ENCODE data around the gene DEFB124. TPM values are rescaled to one million over a fixed set of nuclear protein-coding genes. Genes with fewer than 3 reads are reported as not detected.
"Not testable (repeated sequence)": the region's sequence is repeated elsewhere in the genome, so short reads cannot be mapped to it uniquely, and the experiment has no call there.

DEFB124 gene
- total RNA-seq, 1 donor from 2014 or later: not detected

- Mint-ChIP-seq H3K36me3 (ENCODE audit: unreplicated experiment) (no peaks in the 10 kb centered on the region), H3K27me3 (ENCODE audit: unreplicated experiment) (peaks cover 4% of the 10 kb centered on the region), H3K27ac (ENCODE audit: unreplicated experiment) (no peak within 1 kb of the TSS), H3K4me3 (ENCODE audit: unreplicated experiment) (no peak within 1 kb of the TSS), H3K9me3 (ENCODE audit: unreplicated experiment) (peaks cover 14% of the 10 kb centered on the region), H3K4me1 (ENCODE audit: low read depth, unreplicated experiment) (no peaks in the 10 kb centered on the region)
- TF ChIP-seq CTCF (IDR thresholded peaks at IDR 0.05; ENCODE audit: partially characterized antibody, unreplicated experiment): peak; percentile 66
- no peak for DNase-seq
Measured at GRCh38 chr20:31440012-31440659, 34.8 kb downstream of the DEFB124 start, which contains the start of gene DEFB123. DEFB123 (plus strand) TSS chr20:31440632; CDS start chr20:31440699, 67 bp downstream.

GRCh38 chr20:31430568-31431115, 44.3 kb downstream of the DEFB124 start:
- Mint-ChIP-seq H3K4me3 (ENCODE audit: unreplicated experiment) (no peak overlapping the region), H3K36me3 (ENCODE audit: unreplicated experiment) (peaks cover 2% of the 10 kb centered on the region), H3K27ac (ENCODE audit: unreplicated experiment) (no peak overlapping the region), H3K27me3 (ENCODE audit: unreplicated experiment) (no peaks in the 10 kb centered on the region), H3K4me1 (ENCODE audit: low read depth, unreplicated experiment) (no peaks in the 10 kb centered on the region), H3K9me3 (ENCODE audit: unreplicated experiment) (peaks cover 8% of the 10 kb centered on the region)
- no peak for TF ChIP-seq CTCF (IDR thresholded peaks at IDR 0.05; ENCODE audit: partially characterized antibody, unreplicated experiment)
- no peak for DNase-seq

GRCh38 chr20:31427576-31427975, 47.4 kb downstream of the DEFB124 start:
- H3K9me3 Mint-ChIP-seq (ENCODE audit: unreplicated experiment): peaks cover 17% of the 10 kb centered on the region
- H3K27me3 Mint-ChIP-seq (ENCODE audit: unreplicated experiment); H3K4me3 Mint-ChIP-seq (ENCODE audit: unreplicated experiment); DNase-seq; H3K36me3 Mint-ChIP-seq (ENCODE audit: unreplicated experiment); H3K4me1 Mint-ChIP-seq (ENCODE audit: low read depth, unreplicated experiment); H3K27ac Mint-ChIP-seq (ENCODE audit: unreplicated experiment): not testable (repeated sequence)

GRCh38 chr20:31426891-31427551, 47.9 kb downstream of the DEFB124 start:
- not testable (repeated sequence) for H3K27ac Mint-ChIP-seq (ENCODE audit: unreplicated experiment); H3K4me1 Mint-ChIP-seq (ENCODE audit: low read depth, unreplicated experiment); H3K27me3 Mint-ChIP-seq (ENCODE audit: unreplicated experiment); H3K36me3 Mint-ChIP-seq (ENCODE audit: unreplicated experiment); H3K4me3 Mint-ChIP-seq (ENCODE audit: unreplicated experiment)
- H3K9me3 Mint-ChIP-seq (ENCODE audit: unreplicated experiment): peaks cover 15% of the 10 kb centered on the region
- peak; percentile 34 for DNase-seq

GRCh38 chr20:31425797-31426196, 49.1 kb downstream of the DEFB124 start:
- Mint-ChIP-seq H3K27me3 (ENCODE audit: unreplicated experiment) (no peaks in the 10 kb centered on the region), H3K36me3 (ENCODE audit: unreplicated experiment) (peaks cover 5% of the 10 kb centered on the region), H3K4me3 (ENCODE audit: unreplicated experiment) (no peak overlapping the region), H3K27ac (ENCODE audit: unreplicated experiment) (no peak overlapping the region), H3K9me3 (ENCODE audit: unreplicated experiment) (peaks cover 15% of the 10 kb centered on the region), H3K4me1 (ENCODE audit: low read depth, unreplicated experiment) (no peaks in the 10 kb centered on the region)
- TF ChIP-seq CTCF (IDR thresholded peaks at IDR 0.05; ENCODE audit: partially characterized antibody, unreplicated experiment): no peak
- no peak for DNase-seq

- no peaks in the 10 kb centered on the region for H3K9me3 Mint-ChIP-seq (ENCODE audit: unreplicated experiment)
- no peaks in the 10 kb centered on the region for H3K4me1 Mint-ChIP-seq (ENCODE audit: low read depth, unreplicated experiment)
- no peak for TF ChIP-seq CTCF (IDR thresholded peaks at IDR 0.05; ENCODE audit: partially characterized antibody, unreplicated experiment)
- H3K36me3 Mint-ChIP-seq (ENCODE audit: unreplicated experiment): no peaks in the 10 kb centered on the region
- H3K27me3 Mint-ChIP-seq (ENCODE audit: unreplicated experiment): peaks cover 1% of the 10 kb centered on the region
- H3K27ac Mint-ChIP-seq (ENCODE audit: unreplicated experiment): no peak overlapping the region
- DNase-seq: no peak
- H3K4me3 Mint-ChIP-seq (ENCODE audit: unreplicated experiment): no peak overlapping the region
Measured at GRCh38 chr20:31418307-31418706, 56.6 kb downstream of the DEFB124 start.

All from glutamatergic neuron (in vitro differentiated cells).